NCI-H2196 (cell line): Measurements from ENCODE around the gene SMIM21.

Source experiments
- DNase-seq: peaks from one replicate; lab custom pipeline; 2025; ENCODE audit not compliant: unreplicated experiment; lab: John Stamatoyannopoulos, UW

The SMIM21 gene

DNA sequence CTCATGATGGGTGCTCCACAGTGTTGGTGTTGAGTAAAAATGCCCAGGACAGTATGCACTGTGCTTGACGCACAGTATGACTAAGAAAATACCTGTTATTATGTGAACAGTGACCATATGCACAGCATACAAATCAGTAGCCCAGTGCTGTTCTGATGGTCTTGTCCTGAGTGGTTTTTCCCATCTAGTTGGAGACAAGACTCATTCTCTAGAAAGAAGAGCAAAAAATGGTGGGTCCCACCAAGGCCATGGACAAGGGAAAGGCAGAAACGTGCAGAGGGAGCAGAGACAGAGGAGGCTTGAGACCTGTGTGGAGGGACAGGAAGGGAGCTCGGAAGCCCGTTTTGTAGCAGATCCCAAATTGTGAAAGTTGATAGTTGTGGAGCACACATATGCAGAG lies 987 bp upstream of the SMIM21 start:
- DNase-seq: no peak

DNA sequence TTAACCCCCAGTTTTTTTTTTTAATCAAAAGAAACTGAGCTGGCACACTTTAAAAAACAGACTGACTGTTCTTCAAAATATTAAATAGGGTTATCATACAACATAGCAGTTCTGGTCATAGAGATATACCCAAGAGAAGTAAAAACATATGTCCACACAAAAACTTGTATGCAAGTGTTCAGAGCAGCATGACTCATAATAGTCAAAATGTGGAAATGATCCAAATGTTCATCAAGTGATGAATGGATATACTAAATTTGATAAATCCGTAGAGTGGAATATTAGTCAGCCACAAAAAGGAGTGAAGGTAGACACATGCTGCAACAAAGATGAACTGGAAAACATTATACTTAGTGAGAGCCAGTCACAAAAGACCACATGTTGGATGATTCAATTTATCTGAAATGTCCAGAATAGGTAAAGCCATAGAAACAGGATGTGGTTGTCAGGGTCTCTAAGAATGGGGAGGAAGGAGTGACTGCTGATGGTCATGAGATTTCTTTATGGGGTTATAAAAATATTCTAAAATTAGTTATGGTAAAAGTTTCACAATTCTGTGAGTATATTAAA lies 5.1 kb downstream of the SMIM21 start:
- DNase-seq: no peak

DNA sequence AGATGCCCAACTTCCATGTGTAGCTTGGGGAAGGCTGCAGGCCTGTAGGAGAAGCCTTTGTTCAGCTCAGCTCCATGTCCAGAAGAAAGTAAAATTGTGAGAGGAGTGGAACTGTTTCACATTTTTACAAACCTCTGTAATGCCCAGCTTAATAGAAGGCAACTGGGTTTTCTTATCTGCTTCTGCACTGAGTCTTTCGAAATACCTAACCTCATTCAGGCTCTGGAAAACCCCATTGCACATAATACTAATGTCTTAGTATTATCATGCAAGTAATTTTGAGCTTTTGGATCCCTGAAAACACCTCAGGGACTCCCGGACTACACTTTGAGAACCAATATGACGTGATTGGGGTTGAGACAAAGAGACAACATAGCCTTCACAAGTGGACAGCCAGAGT lies 5.8 kb downstream of the SMIM21 start:
- no peak for DNase-seq

DNA sequence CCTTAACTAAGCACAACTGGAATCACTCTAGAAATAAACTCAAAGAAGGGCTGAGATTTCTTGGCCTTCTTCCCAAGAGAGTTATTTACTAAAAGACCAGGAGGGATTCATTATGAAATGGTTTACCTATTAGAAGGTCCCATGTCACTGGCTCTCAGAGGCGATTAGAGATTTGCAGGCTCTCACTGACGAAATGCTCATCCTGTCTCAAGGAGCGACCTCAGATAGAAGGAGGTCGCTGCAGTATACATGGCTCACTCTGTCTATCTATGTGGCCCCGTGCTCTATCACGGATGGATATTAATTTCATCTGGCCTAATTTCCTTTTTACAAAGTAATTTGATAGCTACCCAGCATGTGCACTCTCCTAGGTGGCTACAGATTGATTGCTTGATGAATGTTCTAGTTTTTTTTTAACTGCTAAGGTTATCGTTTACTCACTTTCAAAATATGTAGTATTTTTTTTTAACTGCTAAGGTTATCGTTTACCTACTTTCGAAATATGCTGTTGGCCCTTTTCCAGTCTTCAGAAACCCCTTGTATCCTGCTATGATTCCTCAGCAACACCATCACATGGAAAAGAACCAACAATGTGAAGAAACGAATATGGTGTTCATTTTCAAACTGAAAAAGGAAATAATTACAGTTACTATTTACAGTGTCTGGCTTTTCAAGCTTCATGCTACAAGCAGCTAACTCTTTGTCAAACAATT lies 9.1 kb downstream of the SMIM21 start:
- DNase-seq: peak; percentile 7

DNA sequence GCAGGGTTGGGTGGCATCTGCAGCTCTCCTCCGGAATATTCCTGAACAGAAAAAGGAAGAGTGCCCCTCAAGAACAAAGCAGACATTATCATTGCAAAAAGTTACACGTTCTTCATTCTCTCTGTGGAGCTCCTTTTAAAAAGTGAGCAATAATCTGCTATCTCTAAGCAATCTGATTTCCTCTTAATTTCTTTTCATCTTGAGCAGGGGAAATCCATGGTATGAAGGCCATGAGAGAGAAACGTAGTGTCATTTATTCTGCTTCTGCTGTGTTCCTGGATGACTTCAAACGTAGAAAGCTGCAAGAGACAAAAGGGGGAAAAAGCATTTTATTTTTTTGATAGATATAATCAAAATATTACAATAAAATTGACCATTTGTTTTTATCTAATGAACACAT lies 16.9 kb downstream of the SMIM21 start:
- DNase-seq: no peak

DNA sequence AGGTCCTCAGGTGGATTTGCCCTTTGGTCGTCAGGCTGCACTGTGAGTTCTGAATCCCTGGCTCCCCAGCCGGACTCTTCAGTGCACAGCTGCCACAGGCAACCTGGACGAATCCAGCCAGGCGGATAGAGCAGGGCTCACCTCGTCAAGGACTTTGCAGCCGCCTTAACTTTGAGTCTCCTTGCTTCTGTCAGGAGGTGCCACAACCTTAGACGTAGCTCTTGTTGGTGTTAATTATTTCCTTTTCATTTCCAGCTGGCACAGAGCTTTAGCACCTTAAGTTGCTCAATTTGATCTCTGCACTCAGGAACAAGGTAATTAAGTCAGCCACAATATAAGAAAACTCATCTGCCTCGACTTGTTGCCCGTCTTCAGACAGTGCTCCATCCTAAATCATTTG lies 17.7 kb downstream of the SMIM21 start:
- DNase-seq: no peak

DNA sequence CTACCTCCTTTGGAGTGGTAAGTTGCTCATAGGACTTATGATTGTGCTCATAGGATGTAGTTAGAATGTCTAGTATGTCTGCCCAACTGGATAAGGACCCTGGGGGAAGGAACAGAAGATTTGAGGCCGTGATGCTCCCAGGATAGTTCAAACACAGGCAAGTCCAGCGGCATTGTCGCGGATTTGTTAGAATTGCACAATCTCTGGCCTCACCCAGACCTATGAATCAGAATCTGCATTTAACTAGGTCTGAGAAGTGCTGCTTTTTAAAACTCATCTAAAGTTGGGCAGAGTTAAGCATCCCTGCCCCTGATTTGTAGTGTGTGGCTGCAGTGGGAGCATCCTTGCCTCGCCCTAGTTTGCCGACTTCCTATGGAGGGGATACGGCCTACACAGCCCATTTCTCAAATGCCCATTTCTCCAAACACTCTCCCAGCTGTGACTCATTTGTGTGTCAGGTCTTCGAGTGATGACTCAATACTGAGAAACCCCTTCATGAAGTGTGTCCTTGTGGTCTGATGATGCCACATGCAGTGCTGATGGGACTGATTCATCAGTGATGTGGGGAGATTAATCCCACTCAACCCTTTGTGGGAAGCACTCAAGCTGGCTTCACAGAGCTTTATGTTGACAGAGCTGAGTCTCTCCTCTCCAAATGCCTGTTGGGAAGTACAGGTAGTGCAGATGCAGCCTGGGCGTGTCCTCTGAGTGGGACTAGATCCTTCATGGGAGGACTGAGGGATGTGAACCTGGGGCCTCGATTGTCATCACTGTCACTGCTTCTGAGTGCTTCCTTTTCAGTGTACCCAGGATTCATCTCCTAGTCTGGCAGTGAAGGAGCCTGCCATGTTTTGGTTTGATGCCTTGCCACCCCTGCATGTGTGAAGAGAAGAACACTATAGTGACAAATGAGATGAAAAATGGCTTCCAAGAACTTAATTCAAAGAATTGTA lies 18.7 kb downstream of the SMIM21 start:
- DNase-seq: no peak

DNA sequence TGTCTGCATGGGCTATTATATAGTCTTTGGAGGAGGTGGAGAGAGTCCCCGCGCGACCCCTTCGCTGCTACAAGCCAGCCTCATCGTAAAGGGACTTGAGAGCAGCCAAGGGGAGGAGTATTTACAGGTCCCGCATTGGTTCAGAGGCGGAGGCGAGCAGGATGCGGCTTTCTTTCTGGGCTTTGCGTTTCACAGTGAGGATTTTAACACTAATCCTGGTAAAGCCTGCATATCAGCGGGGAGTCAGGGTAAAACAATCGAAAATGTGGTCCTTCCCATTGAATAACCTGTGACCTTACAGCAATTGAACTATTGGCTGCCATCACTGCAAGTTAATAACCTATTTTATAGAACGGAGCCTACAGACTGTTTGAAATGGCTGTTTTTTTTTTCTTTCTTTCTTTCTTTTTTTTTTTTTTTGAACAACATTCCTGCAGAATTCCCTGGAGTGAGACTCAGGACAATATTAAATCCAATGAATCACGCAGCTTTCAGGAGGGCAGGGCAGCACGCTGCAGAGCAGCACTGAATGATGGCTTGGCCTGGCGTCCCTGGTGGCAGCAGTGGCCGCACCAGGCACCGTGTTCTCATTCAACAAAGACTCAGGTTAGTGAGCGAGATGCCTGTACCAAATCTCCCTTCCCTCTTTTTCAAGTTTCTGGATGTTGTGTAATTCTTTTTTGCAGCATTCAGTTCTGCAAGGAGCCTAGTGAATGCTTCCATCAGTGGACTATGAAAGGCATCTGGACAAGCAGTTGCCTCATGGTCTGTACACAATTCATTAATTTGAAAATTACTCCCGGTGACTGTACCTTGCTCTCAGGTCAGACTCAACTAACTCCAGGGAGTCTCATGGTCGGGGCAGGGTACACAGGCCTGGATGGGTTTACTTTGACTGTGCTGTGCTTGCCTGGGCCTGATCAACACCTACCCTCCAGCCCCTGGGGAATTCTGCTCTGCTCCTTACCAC lies 19.8 kb downstream of the SMIM21 start:
- DNase-seq: no peak

DNA sequence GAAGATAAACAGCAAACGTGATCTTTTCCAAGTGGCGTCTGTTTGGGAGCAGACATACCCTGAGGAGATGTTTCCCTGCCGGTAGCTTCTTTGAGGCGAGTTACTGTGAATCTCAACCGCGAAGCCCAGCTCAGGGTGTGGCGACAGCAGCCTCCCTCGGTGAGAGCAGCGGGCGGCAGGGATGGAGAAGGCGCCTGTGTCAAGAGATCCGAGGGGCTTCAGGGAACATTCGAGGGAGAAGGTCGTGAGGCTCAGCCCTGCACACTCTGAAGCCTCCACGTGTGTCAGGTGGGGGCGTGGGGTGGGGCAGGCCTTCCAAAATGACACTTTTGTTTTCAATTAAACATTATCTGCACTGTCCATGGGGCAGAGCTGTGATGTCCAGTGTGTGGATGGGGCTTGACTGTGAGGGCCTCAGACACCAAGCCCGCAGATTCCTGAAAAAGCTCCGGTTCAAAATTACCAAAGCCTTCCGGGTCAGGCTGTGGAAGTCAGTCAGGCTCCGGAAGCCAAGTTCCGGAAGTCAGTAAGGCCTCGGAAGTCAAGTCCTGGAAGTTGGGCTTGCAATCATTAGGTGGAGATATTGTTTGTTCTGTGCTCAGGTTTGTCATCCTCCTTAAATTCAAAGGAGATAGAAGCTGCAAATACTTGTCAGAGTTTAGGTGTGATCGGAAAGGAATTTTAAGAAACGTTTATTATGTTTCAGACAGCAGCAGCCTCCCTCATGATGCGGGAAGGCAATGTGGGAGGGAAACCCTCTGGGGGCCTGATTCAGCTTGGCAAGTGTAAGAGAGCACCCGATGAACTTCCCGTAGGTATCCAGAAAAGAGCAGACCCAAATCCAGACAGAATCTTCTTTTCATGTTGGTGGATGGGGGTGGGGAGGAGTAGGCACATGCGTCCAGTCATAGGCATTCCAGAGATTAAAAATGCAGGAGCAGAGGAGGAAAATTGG lies 20.7 kb downstream of the SMIM21 start:
- DNase-seq: no peak

DNA sequence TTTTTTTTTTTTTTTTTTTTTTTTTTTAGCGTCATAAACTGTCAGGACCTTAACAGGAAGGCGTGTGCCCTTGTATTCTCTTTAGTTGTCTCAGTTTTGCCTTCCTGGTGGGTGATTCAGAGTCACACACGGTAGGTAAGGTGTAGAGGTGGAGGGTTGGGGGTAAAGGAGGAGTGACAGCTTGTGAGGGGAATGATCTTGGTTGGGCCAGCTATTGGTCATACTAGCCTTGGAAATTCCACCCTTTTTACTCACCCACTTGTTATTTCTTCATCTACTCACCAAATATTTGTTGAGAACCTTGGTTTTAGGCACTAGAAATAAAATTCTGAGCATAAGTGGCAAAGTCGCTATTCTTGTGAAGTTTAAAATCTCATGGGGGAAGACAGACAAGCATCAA lies 22.2 kb downstream of the SMIM21 start:
- no peak for DNase-seq

DNA sequence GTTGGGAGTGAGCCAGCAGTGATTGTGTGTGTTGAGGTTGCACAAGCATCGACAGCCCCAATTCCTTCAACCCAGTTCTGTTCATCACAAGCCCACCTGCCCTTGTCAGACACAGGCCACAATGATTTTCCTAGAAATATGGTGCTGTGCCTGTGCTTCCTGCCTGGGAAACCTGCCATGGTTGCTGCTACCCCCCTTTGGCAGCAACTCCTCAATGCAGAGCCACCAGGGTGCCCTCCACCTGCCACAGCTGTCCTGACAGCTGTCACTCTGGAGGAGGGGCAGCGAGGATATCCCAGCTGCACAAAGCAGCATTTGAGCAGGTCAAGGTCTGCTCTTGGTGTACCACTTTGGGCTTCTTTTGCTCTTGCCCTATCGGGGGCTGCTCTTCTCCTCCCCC lies 27.1 kb downstream of the SMIM21 start:
- DNase-seq: no peak

DNA sequence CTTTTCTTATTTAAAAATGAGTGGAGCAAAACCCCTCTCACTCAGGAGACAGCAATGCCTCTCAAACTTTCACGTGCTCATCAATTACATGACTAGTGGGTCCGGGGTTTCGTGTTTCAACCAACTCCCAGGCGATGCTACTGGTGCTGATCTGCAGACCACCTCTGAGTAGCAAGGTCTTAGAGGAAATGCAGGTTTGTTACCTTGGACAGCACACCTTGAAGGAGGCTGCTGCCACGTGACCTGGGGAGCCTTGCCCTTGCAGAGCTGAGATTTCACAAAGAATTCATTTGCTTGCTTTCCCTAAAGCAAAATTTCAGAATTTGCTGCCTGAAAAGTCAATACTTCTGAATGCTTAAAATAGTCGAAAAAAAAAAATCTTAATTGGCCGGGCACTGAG lies 32.4 kb downstream of the SMIM21 start:
- DNase-seq: no peak

DNA sequence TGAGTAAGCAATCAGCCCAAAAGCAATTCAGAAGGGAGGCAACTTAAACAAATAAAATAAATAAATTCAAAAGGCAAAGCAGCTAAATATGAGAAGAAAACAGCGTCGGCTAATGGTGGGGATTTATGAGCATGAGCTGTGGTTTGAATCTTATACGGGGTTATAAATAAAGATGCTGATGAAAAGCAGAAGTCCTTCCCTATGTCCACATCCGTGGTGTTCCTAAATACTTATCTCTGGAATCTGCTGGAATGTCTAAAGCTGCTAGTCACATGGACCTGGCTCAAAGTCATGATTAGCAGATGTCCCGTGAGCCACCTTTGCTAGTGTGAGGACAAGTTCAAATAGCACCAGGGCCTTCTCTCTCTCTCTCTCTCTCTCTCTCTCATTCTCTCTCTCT lies 33.8 kb downstream of the SMIM21 start:
- no peak for DNase-seq

DNA sequence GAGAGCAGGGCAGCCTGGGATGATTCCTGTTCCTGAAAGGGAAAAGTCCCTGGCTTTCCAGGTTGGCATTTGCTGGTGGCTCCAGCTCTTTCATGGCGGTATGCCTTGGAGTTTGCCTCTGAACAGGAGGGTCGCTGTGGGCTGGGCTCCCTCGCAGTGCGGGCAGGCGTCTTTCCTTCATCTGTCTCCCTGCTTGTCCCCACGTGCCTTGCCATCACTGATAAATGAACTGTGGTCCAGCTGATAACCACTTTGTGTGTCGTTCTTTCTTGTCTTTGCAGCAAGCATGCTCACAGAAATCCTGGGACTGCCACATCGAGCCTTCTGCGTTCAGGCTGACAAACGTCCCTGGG lies 35.3 kb downstream of the SMIM21 start:
- no peak for DNase-seq

DNA sequence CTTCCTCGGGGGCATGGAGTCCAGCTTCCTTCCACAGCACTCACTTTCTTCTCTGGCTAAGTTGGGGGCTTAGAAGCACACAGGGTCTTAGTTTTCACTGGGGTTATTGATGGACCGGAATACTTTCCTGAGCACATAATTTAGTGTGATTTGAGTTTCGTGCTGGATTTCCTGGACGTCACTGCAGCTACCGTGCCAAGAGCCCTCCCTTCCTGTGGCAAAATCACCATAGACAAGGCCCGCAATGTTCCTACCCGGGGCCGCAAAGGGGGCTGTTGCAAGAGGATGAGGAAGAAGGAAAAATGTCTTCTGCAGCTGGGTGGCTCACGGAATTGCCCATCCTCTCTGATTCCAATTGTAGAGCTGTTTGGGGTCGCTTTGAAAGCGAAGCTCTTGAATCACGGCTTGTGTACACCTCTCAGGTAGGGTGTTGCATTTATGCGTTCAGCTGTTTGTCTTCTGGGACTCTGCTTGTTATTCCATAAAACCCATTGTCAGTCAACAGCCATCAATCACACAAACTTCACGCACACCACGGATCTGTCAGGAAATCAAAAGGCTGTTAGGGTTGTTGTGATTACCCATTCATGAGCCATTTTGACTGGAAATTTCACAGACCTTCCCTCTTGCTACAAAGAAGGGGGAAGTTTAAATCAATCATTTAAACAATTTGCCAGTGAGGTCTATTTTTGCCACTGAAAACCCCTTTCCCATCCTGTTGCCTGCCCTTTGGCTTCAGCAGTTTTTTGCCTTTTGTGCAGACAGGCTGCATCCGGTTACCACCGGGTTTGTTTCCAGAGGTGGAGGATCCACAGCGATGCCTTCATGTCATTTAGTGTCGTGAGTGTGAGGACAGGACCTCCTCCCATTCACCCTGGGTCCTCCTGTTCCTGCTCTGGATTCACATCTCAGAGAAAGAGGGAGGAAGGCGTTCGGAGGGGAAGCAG lies 36.0 kb downstream of the SMIM21 start:
- no peak for DNase-seq

DNA sequence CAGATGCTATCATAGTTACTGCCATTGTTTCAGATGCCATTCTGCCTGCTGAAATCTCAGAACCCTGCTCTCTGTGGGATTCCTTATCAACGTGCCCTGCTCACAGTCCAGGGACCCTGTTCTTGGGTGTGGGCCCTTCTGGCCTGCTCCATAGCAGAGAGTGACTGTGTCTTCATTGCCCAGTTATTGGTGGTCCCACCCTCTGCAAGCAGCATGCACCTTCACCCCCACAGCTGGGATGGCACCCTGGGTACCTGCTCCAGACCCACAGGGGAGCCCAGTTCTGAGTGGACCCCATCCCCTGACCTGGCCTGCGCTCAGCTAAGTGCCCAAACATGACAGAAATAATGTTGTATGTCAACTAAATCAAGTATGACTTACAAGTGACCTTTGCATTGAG lies 36.6 kb downstream of the SMIM21 start:
- DNase-seq: no peak

DNA sequence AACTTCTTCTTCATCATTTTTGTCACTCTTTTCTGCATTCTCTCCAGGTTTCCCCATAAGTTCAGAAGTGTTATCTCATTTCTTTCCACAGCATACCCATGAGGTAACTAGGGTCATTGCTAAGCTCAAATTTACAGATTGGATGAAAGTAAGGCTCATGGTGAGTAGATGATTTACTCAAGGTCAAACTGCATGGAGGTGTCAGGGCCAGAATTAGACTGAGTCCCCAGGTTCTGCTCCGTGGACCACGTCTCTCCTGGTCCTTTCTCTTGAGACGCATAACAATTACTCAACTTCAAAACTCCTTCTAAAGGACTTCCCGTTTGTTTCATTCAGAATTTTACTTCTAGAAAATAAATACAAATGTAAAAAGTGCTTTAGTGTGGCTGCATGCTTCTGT lies 43.4 kb downstream of the SMIM21 start:
- no peak for DNase-seq

DNA sequence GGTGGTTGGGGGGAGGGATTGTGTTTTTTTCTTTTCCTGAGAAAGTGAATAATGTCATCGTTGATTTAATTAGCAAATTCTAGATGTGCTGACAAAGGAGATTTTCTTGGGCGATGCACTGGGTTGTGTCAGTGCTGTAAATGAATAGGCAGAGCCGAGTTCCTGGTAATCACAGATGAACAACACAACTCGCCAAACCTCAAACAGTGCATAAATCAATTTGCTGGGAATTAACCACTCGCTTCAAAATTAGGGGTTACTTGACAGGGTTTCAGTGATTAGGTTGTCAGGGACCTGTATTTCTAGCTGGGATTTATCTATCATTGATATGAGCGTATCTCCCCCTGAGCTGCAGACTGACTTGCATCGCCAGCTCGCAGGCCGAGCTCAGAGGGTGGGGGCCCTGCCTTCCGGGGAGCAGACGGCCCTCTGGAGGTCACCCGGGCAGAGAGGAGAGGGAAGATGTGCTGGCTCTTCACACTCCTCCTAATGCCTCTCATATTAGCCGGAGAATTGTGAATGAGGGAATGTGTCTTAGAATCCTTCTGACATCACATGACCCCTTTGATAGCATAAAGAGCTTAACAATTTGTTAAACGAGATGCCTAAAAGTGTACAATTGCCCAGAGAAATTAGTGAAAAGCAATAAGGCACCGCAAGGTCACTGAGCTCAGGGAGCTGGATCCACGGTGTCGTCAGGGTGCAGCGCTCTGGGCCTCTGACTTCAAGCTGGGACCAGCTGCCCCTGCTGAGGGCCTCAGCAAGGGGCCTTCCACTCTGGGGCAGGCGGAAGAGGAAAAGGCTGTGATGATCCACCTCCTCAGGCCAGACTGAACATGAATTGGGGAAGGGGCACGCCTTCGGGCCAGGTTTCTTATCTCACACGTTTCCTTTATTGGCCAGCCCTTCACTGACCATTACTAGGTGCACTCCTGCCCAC lies 48.9 kb downstream of the SMIM21 start:
- DNase-seq: no peak
